SK-N-SH (cell line): ENCODE results near the gene PAAF1. TPM values are rescaled to one million over a fixed set of nuclear protein-coding genes. Genes with fewer than 3 reads are reported as not detected.

ENCODE experiments used
- CTCF ChIA-PET: fragments of 300-600, 350-600 bp; formaldehyde crosslinking; extraction: SDS; loops from one replicate; lab custom pipeline; 2021; lab: Yijun Ruan, JAX
- POLR2A ChIA-PET: fragments of 350-600 bp; sonication (Branson Sonifier 250); formaldehyde crosslinking; extraction: SDS; loops from one replicate; lab custom pipeline; 2020; ENCODE audit warnings: antibody characterized with exemption, inconsistent platforms; lab: Yijun Ruan, JAX
- DNase-seq: peaks from one replicate; pipeline ENCODE4 v3.0.0; 2012
- H2AFZ ChIP-seq: fragments of 200-600 bp; sonication (generic); 2 replicates; pipeline ENCODE4 v1.8.1; 2016; ENCODE audit warnings: antibody characterized with exemption, mild to moderate bottlenecking, low read depth
- H3F3A ChIP-seq: fragments of 200-600 bp; sonication (generic); replicated peaks from 2 replicates; pipeline ENCODE3; 2016; ENCODE audit warnings: antibody characterized with exemption, mild to moderate bottlenecking; ENCODE audit not compliant: insufficient read depth
- H3K27ac ChIP-seq, 2 experiments: fragments of 200-500 bp in 1 of 2; fragments of 200-600 bp in 1 of 2; sonication (Bioruptor generic) in 1 of 2; sonication (generic), shearing (Covaris generic) in 1 of 2; 2 replicates each; pipeline versions ENCODE4 v1.5.1 to v1.6.1; 2014 to 2016; ENCODE audit warnings: low read depth in 2 of 2, inconsistent platforms in 1 of 2, low read length in 1 of 2, mild to moderate bottlenecking in 1 of 2, mixed read lengths in 1 of 2
- H3K27me3 ChIP-seq: fragments of 200-600 bp; sonication (generic), shearing (Covaris generic); 2 replicates; pipeline ENCODE4 v1.6.1; 2016; ENCODE audit warnings: mixed run types; ENCODE audit not compliant: insufficient read depth
- H3K36me3 ChIP-seq, 2 experiments: fragments of 200-500 bp in 1 of 2; fragments of 200-600 bp in 1 of 2; sonication (Bioruptor generic) in 1 of 2; sonication (generic) in 1 of 2; replicated peaks in 1 of 2; 2 replicates each; pipeline versions ENCODE3 to v1.5.1; 2014 to 2016; ENCODE audit warnings: low read length in 1 of 2, mild to moderate bottlenecking in 1 of 2; ENCODE audit not compliant: insufficient read depth in 2 of 2, control insufficient read depth in 1 of 2
- H3K4me1 ChIP-seq, 2 experiments: fragments of 200-500 bp in 1 of 2; fragments of 200-600 bp in 1 of 2; sonication (Bioruptor generic) in 1 of 2; sonication (generic), shearing (Covaris generic) in 1 of 2; 2 replicates each; pipeline versions ENCODE4 v1.5.1 to v1.6.1; 2014 to 2016; ENCODE audit warnings: low read depth in 1 of 2, low read length in 1 of 2, mixed run types in 1 of 2; ENCODE audit not compliant: insufficient read depth in 2 of 2, control insufficient read depth in 1 of 2
- H3K4me2 ChIP-seq: fragments of 200-600 bp; sonication (generic), shearing (Covaris generic); 2 replicates; pipeline ENCODE4 v1.6.1; 2017; ENCODE audit warnings: mixed run types
- H3K4me3 ChIP-seq, 2 experiments: fragments of 200-500 bp in 1 of 2; fragments of 200-600 bp in 1 of 2; sonication (Bioruptor generic) in 1 of 2; sonication (generic), shearing (Covaris generic) in 1 of 2; 2 replicates each; pipeline versions ENCODE4 v1.5.1 to v1.8.1; 2014 to 2016; ENCODE audit warnings: low read depth in 2 of 2, inconsistent platforms in 1 of 2, low read length in 1 of 2, mild to moderate bottlenecking in 1 of 2, mixed read lengths in 1 of 2, moderate library complexity in 1 of 2
- H3K79me2 ChIP-seq: fragments of 200-600 bp; sonication (generic); 2 replicates; pipeline ENCODE4 v1.8.1; 2017; ENCODE audit warnings: mild to moderate bottlenecking; ENCODE audit not compliant: insufficient read depth
- H3K9ac ChIP-seq: fragments of 200-600 bp; sonication (generic); 2 replicates; pipeline ENCODE4 v1.6.1; 2017; ENCODE audit warnings: mixed run types
- H3K9me2 ChIP-seq: fragments of 200-600 bp; sonication (generic); 2 replicates; pipeline ENCODE4 v1.6.1; 2017; ENCODE audit warnings: mixed run types
- H3K9me3 ChIP-seq: fragments of 200-600 bp; sonication (generic); 2 replicates; pipeline ENCODE4 v1.6.1; 2017; ENCODE audit warnings: mixed run types, mild to moderate bottlenecking, moderate library complexity
- H4K20me1 ChIP-seq: fragments of 200-600 bp; sonication (generic); 2 replicates; pipeline ENCODE4 v1.6.1; 2017; ENCODE audit warnings: mild to moderate bottlenecking, mixed run types; ENCODE audit not compliant: insufficient read depth
- EZH2phosphoT487 ChIP-seq: fragments of 200-600 bp; sonication (generic); IDR thresholded peaks from 2 replicates; pipeline ENCODE4 v1.6.1; 2017; ENCODE audit warnings: low read depth, mixed run types, mild to moderate bottlenecking, antibody characterized with exemption, moderate library complexity, borderline replicate concordance
- FOSL2 ChIP-seq: IDR thresholded peaks from 2 replicates; pipeline ENCODE4 v1.4.0; 2012; ENCODE audit warnings: low read depth, mild to moderate bottlenecking, moderate library complexity, borderline replicate concordance
- FOXM1 ChIP-seq: IDR thresholded peaks from 2 replicates; pipeline ENCODE4 v1.4.0; 2012; ENCODE audit warnings: low read depth, mild to moderate bottlenecking
- GATA2 ChIP-seq: sonication (generic); formaldehyde crosslinking; IDR thresholded peaks from 2 replicates; pipeline ENCODE4 v1.5.0; 2020; ENCODE audit warnings: mild to moderate bottlenecking, missing genetic modification reagents
- MXI1 ChIP-seq: IDR thresholded peaks from 2 replicates; pipeline ENCODE4 v1.6.1; 2012; ENCODE audit warnings: mild to moderate bottlenecking, low read depth, low read length, improper control_type of control experiment
- NFIC ChIP-seq: IDR thresholded peaks from 2 replicates; pipeline ENCODE4 v1.4.0; 2012; ENCODE audit warnings: borderline replicate concordance
- NRF1 ChIP-seq: IDR thresholded peaks from 2 replicates; pipeline ENCODE4 v1.6.1; 2012; ENCODE audit warnings: low read depth, mild to moderate bottlenecking, low read length
- POLR2AphosphoS5 ChIP-seq: IDR thresholded peaks from 2 replicates; pipeline ENCODE4 v1.6.1; 2012; ENCODE audit warnings: low read depth, low read length
- RCOR1 ChIP-seq: fragments of 150-350 bp; IDR thresholded peaks from 2 replicates; pipeline ENCODE4 v1.6.1; 2017; ENCODE audit warnings: antibody characterized with exemption, low read length
- RFX5 ChIP-seq: IDR thresholded peaks from 2 replicates; pipeline ENCODE4 v1.6.1; 2012; ENCODE audit warnings: mild to moderate bottlenecking, improper control_type of control experiment, low read length
- TCF12 ChIP-seq: IDR thresholded peaks from 2 replicates; pipeline ENCODE4 v1.4.0; 2012
- polyA plus RNA-seq, 3 experiments: library from polyadenylated mRNA; depleted of rRNA; stranded (reverse); fragments of >200 nt; gene quantifications; 2 replicates each; pipeline ENCODE4 v1.2.3, GENCODE V29; 2012
- TF ChIP-seq, protein P1 (sequence below): fragments of 150-350 bp; IDR thresholded peaks from 2 replicates; pipeline ENCODE4 v1.6.1; 2016; ENCODE audit warnings: mild to moderate bottlenecking, low read depth, low read length
- TF ChIP-seq, protein P2 (sequence below): IDR thresholded peaks from 2 replicates; pipeline ENCODE4 v1.4.0; 2012; ENCODE audit warnings: low read depth, borderline replicate concordance
- TF ChIP-seq, protein P3 (sequence below): IDR thresholded peaks from 2 replicates; pipeline ENCODE4 v1.4.0; 2012; ENCODE audit warnings: low read depth
- TF ChIP-seq, protein P4 (sequence below): IDR thresholded peaks from 2 replicates; pipeline ENCODE4; 2012
- TF ChIP-seq, protein P5 (sequence below): IDR thresholded peaks from 2 replicates; pipeline ENCODE4 v1.4.0; 2012; ENCODE audit warnings: low read depth, borderline replicate concordance

The PAAF1 gene
- polyA plus RNA-seq, 1 of the 3 experiments (the other 2 are of a cell fraction) = 23.2 TPM

DNA sequence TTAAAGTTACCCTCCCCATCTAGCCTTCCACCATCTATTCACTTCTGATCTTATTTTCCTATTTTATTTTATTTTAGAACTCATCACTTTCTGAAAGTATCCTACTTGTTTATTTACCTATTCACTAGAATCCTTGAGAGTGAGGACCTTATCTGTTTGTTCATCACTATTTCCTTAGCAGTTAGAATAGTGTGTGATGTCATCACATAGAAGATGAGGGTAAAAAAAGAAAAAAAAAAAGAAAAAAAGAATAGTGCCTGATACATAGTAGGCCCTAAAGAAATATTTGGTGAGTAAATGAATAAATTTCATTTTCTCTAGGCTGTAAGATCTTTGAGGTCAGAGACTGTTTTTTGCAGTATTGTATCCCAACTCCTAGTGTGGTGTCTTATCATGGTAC, 36.7 kb downstream of the PAAF1 start:
- ChIA-PET CTCF (no interaction called here), POLR2A (no interaction called here)
- TF ChIP-seq FOXM1 (no peak), FOSL2 (no peak), POLR2AphosphoS5 (no peak), GATA2 (CRISPR knock-in tag) (no peak), TCF12 (no peak), RCOR1 (no peak), RFX5 (no peak), EZH2phosphoT487 (no peak), MXI1 (no peak), NFIC (no peak), NRF1 (no peak)
- TF ChIP-seq, protein P1, sequence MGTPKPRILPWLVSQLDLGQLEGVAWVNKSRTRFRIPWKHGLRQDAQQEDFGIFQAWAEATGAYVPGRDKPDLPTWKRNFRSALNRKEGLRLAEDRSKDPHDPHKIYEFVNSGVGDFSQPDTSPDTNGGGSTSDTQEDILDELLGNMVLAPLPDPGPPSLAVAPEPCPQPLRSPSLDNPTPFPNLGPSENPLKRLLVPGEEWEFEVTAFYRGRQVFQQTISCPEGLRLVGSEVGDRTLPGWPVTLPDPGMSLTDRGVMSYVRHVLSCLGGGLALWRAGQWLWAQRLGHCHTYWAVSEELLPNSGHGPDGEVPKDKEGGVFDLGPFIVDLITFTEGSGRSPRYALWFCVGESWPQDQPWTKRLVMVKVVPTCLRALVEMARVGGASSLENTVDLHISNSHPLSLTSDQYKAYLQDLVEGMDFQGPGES = no peak
- TF ChIP-seq, protein P2, sequence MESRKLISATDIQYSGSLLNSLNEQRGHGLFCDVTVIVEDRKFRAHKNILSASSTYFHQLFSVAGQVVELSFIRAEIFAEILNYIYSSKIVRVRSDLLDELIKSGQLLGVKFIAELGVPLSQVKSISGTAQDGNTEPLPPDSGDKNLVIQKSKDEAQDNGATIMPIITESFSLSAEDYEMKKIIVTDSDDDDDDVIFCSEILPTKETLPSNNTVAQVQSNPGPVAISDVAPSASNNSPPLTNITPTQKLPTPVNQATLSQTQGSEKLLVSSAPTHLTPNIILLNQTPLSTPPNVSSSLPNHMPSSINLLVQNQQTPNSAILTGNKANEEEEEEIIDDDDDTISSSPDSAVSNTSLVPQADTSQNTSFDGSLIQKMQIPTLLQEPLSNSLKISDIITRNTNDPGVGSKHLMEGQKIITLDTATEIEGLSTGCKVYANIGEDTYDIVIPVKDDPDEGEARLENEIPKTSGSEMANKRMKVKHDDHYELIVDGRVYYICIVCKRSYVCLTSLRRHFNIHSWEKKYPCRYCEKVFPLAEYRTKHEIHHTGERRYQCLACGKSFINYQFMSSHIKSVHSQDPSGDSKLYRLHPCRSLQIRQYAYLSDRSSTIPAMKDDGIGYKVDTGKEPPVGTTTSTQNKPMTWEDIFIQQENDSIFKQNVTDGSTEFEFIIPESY = no peak
- TF ChIP-seq, protein P3, sequence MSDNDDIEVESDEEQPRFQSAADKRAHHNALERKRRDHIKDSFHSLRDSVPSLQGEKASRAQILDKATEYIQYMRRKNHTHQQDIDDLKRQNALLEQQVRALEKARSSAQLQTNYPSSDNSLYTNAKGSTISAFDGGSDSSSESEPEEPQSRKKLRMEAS = no peak
- TF ChIP-seq, protein P4, sequence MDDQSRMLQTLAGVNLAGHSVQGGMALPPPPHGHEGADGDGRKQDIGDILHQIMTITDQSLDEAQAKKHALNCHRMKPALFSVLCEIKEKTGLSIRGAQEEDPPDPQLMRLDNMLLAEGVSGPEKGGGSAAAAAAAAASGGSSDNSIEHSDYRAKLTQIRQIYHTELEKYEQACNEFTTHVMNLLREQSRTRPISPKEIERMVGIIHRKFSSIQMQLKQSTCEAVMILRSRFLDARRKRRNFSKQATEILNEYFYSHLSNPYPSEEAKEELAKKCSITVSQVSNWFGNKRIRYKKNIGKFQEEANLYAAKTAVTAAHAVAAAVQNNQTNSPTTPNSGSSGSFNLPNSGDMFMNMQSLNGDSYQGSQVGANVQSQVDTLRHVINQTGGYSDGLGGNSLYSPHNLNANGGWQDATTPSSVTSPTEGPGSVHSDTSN = no peak
- TF ChIP-seq, protein P5, sequence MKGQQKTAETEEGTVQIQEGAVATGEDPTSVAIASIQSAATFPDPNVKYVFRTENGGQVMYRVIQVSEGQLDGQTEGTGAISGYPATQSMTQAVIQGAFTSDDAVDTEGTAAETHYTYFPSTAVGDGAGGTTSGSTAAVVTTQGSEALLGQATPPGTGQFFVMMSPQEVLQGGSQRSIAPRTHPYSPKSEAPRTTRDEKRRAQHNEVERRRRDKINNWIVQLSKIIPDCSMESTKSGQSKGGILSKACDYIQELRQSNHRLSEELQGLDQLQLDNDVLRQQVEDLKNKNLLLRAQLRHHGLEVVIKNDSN = no peak
- DNase-seq = no peak
- Histone ChIP-seq H3F3A (peaks cover 6% of the 10 kb centered on the region), H3K4me1 (no peaks in the 10 kb centered on the region), H3K9me3 (no peaks in the 10 kb centered on the region), H3K9ac (no peak overlapping the region), H4K20me1 (no peaks in the 10 kb centered on the region), H3K36me3 (peaks cover 38 to 47% of the 10 kb centered on the region in 2 experiments), H3K79me2 (no peaks in the 10 kb centered on the region), H3K27me3 (no peaks in the 10 kb centered on the region), H3K27ac (no peak overlapping the region), H3K4me3 (no peak overlapping the region), H3K9me2 (no peaks in the 10 kb centered on the region), H2AFZ (no peak overlapping the region), H3K4me2 (no peak overlapping the region)
